Measurements from ENCODE around the gene NELFCD. TPM values are rescaled to one million over a fixed set of nuclear protein-coding genes. Genes with fewer than 3 reads are reported as not detected.

Gene NELFCD
- total and polyA plus RNA-seq, 7 donors, result 24.1 to 43.6 (median 35.4) TPM

DNA sequence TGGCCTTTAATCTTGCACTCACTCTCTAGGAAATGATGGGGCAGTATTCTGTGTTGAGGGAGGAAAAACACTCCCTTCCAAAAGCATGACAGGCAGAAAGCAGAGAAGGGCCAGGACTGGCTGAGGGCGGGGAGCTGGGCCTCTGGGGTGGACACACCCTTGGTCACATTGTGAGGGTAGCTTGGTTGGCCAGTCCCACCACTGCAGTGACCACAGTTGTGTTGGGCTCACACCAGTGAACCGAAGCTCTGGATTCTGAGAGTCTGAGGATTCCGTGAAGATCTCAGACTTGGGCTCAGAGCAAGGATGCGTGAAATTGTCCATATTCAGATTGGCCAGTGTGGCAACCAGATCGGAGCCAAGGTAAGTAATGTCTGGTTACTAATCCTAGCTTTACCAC is 38.2 kb downstream of the NELFCD start, which contains the start of gene TUBB1:
TUBB1 (plus strand) TSS at position 213 of the 400 bp plus-strand sequence; CDS start at position 307, 94 bp downstream.
- Histone ChIP-seq H3K9me3 (no peaks in the 10 kb centered on the region), H3K27ac (no peak within 1 kb of the TSS), H3K36me3 (ENCODE audit: insufficient read depth in 1 of 2, low read depth in 1 of 2) (peaks cover 2 to 21% of the 10 kb centered on the region in 2 donors), H3K4me1 (no peaks in the 10 kb centered on the region), H3K27me3 (ENCODE audit: insufficient read depth in 3 of 3, low read length in 2 of 3) (no peaks in the 10 kb centered on the region), H3K4me3 (no peak within 1 kb of the TSS)
- TF ChIP-seq, protein P1, sequence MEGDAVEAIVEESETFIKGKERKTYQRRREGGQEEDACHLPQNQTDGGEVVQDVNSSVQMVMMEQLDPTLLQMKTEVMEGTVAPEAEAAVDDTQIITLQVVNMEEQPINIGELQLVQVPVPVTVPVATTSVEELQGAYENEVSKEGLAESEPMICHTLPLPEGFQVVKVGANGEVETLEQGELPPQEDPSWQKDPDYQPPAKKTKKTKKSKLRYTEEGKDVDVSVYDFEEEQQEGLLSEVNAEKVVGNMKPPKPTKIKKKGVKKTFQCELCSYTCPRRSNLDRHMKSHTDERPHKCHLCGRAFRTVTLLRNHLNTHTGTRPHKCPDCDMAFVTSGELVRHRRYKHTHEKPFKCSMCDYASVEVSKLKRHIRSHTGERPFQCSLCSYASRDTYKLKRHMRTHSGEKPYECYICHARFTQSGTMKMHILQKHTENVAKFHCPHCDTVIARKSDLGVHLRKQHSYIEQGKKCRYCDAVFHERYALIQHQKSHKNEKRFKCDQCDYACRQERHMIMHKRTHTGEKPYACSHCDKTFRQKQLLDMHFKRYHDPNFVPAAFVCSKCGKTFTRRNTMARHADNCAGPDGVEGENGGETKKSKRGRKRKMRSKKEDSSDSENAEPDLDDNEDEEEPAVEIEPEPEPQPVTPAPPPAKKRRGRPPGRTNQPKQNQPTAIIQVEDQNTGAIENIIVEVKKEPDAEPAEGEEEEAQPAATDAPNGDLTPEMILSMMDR (IDR thresholded peaks at IDR 0.05), result no peak
- ATAC-seq (no peak), DNase-seq (no peak)
- WGBS, 3 donors, result 76 to 92% (median 80%) methylated on average over 5 of the region's 5 CpGs
- intact Hi-C loops (cut with DNase I), result no loop called here

DNA sequence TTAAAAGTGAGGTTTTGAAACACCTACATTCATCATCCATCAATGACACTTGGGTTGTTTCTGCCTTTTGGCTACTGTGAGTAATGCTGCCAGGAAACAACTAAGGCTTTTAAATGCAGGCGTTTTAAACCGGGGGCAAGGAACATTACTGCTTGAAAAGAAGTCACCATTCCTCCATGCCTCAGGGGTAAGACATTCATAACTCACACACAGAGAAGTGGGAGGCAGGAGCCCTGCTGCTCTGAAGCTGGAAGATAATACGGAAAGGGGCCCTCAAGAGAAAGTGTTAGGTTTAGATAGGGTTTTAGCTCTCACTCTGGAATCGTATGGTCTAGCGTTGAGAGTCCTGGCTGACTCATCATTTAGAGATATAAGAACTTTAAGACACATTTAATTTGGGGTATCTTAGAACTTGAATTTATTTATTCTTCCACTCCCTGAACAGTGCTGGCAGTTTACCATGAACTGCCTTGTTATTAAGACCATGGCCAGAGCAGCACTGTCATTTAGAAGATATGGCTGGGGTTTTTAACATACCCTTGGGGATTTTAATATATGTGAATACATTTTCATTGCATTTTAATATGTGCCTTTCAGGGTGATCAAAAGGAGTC is 40.0 kb downstream of the NELFCD start:
- ATAC-seq, result no peak
- Histone ChIP-seq H3K4me3 (no peak overlapping the region), H3K9me3 (no peaks in the 10 kb centered on the region), H3K27me3 (ENCODE audit: insufficient read depth in 3 of 3, low read length in 2 of 3) (no peaks in the 10 kb centered on the region), H3K36me3 (ENCODE audit: insufficient read depth in 1 of 2, low read depth in 1 of 2) (peaks cover 6 to 40% of the 10 kb centered on the region in 2 donors), H3K4me1 (no peaks in the 10 kb centered on the region), H3K27ac (no peak overlapping the region)
- no peak for DNase-seq
- TF ChIP-seq, protein P1 (IDR thresholded peaks at IDR 0.05), result no peak
- intact Hi-C loops (cut with DNase I), result no loop called here
- 68 to 79% (median 72%) methylated on average over 5 of the region's 5 CpGs for WGBS, 3 donors

DNA sequence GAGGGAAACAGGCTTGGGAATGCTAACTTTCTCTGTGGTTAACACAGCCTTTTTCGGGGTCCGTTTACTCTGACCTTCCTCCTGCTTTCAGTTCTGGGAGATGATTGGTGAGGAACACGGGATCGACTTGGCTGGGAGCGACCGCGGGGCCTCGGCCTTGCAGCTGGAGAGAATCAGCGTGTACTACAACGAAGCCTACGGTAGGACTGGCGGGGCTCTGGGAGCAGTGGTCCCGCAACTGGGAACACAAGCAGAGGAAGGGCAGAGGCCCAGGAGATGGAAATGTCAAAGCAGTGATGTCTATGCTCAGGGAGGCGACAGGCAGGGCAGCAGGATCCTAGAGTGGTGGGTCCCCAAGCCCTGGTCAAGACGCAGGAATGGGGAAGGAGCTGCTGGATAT is 41.7 kb downstream of the NELFCD start:
- intact Hi-C loops (cut with DNase I), result no loop called here
- DNase-seq (no peak), ATAC-seq (no peak)
- 82 to 88% (median 84%) methylated on average over 15 of the region's 15 CpGs for WGBS, 3 donors
- no peak overlapping the region for H3K27ac ChIP-seq
- peaks cover 6 to 57% of the 10 kb centered on the region in 2 donors for H3K36me3 ChIP-seq (ENCODE audit: insufficient read depth in 1 of 2, low read depth in 1 of 2)
- H3K27me3 ChIP-seq (ENCODE audit: insufficient read depth in 3 of 3, low read length in 2 of 3), result no peaks in the 10 kb centered on the region
- TF ChIP-seq, protein P1 (IDR thresholded peaks at IDR 0.05), result no peak
- H3K4me1 ChIP-seq, result no peaks in the 10 kb centered on the region
- no peaks in the 10 kb centered on the region for H3K9me3 ChIP-seq
- no peak overlapping the region for H3K4me3 ChIP-seq

DNA sequence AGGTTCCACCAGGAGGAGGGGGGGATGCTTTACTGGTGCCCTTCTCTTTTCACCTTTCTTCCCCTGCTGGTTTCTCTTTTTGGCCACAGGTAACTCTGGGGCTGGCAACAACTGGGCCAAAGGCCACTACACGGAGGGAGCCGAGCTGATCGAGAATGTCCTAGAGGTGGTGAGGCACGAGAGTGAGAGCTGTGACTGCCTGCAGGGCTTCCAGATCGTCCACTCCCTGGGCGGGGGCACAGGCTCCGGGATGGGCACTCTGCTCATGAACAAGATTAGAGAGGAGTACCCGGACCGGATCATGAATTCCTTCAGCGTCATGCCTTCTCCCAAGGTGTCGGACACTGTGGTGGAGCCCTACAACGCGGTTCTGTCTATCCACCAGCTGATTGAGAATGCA is 42.6 kb downstream of the NELFCD start:
- Histone ChIP-seq H3K36me3 (ENCODE audit: insufficient read depth in 1 of 2, low read depth in 1 of 2) (peaks cover 6 to 64% of the 10 kb centered on the region in 2 donors), H3K4me3 (no peak overlapping the region), H3K27me3 (ENCODE audit: insufficient read depth in 3 of 3, low read length in 2 of 3) (no peaks in the 10 kb centered on the region), H3K9me3 (no peaks in the 10 kb centered on the region), H3K27ac (no peak overlapping the region), H3K4me1 (peaks cover 5% of the 10 kb centered on the region)
- ATAC-seq (no peak), DNase-seq (no peak)
- intact Hi-C loops (cut with DNase I), result no loop called here
- WGBS, 3 donors, result 88 to 92% (median 90%) methylated on average over 13 of the region's 13 CpGs
- TF ChIP-seq, protein P1 (IDR thresholded peaks at IDR 0.05), result no peak

DNA sequence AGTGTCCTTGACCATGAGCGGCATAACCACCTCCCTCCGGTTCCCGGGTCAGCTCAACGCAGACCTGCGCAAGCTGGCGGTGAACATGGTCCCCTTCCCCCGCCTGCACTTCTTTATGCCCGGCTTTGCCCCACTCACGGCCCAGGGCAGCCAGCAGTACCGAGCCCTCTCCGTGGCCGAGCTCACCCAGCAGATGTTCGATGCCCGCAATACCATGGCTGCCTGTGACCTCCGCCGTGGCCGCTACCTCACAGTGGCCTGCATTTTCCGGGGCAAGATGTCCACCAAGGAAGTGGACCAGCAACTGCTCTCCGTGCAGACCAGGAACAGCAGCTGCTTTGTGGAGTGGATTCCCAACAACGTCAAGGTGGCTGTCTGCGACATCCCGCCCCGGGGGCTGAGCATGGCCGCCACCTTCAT is 43.1 kb downstream of the NELFCD start:
- intact Hi-C loops (cut with DNase I), result no loop called here
- Histone ChIP-seq H3K4me3 (no peak overlapping the region), H3K27me3 (ENCODE audit: insufficient read depth in 3 of 3, low read length in 2 of 3) (no peaks in the 10 kb centered on the region), H3K4me1 (peaks cover 10% of the 10 kb centered on the region), H3K36me3 (ENCODE audit: insufficient read depth in 1 of 2, low read depth in 1 of 2) (peaks cover 6 to 69% of the 10 kb centered on the region in 2 donors), H3K9me3 (no peaks in the 10 kb centered on the region), H3K27ac (no peak overlapping the region)
- DNase-seq (no peak), ATAC-seq (no peak)
- WGBS, 3 donors, result 93 to 97% (median 96%) methylated on average over 24 of the region's 24 CpGs
- TF ChIP-seq, protein P1 (IDR thresholded peaks at IDR 0.05), result no peak
